ENCODE results near the gene LASP1. TPM values are rescaled to one million over a fixed set of nuclear protein-coding genes. Genes with fewer than 3 reads are reported as not detected.
"Not testable (repeated sequence)": the region's sequence is repeated elsewhere in the genome, so short reads cannot be mapped to it uniquely, and the experiment has no call there.

The LASP1 gene
- polyA plus RNA-seq, 2 donors, result 26.5 to 33.0 TPM

DNA sequence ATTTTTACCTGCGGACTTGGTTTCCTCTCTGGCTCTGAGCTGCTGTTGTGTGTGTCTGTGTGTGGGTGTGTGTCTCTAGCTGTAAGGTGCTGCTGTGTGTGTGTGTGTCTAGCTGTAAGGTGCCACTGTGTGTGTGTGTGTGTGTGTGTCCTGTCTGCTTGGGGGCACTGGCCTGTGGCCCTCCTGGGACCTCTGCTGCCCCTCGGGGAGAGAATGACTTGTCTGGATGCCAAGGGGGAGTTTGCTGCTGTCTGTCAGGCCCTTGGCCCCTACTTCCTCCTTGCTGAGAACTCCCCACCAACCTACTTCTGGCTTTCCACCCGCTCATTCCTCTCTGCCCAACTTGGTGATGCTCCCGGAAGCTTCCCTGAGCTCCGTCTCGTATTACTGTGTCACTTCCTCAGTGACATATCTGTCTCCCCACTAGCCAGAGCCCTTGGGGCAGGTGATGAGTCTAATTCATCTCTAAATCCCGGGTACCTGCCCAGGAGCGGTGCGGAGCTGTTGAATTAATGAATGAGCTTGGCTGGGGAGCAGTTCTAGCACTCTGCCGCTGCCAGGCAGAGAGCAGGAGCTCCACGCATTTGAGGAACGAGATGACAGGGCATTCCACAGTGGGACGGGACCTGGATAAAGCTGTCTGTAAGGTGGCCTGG is 52.0 kb downstream of the LASP1 start:
- Histone ChIP-seq H3K36me3 (ENCODE audit: control insufficient read depth in 2 of 2, insufficient read depth in 2 of 2, low read length in 1 of 2) (peaks cover 0 to 25% of the 10 kb centered on the region in 2 donors), H3K4me3 (ENCODE audit: low read depth in 1 of 2, low read length in 2 of 2) (no peak overlapping the region), H3K4me1 (ENCODE audit: control insufficient read depth in 2 of 2, insufficient read depth in 2 of 2, low read length in 1 of 2) (peaks cover 3 to 5% of the 10 kb centered on the region in 2 donors), H3K9me3 (ENCODE audit: control insufficient read depth in 2 of 2, insufficient read depth in 1 of 2, low read depth in 1 of 2, low read length in 1 of 2) (no peaks in the 10 kb centered on the region), H3K27me3 (ENCODE audit: control insufficient read depth in 1 of 2, insufficient read depth in 2 of 2, low read length in 2 of 2) (no peaks in the 10 kb centered on the region), H3K27ac (ENCODE audit: low read depth in 2 of 2, low read length in 1 of 2) (peak overlapping the region in 1 of 2 donors; percentile 37)
- WGBS, 2 donors, result 67 to 72% methylated on average over 13 of the region's 13 CpGs

DNA sequence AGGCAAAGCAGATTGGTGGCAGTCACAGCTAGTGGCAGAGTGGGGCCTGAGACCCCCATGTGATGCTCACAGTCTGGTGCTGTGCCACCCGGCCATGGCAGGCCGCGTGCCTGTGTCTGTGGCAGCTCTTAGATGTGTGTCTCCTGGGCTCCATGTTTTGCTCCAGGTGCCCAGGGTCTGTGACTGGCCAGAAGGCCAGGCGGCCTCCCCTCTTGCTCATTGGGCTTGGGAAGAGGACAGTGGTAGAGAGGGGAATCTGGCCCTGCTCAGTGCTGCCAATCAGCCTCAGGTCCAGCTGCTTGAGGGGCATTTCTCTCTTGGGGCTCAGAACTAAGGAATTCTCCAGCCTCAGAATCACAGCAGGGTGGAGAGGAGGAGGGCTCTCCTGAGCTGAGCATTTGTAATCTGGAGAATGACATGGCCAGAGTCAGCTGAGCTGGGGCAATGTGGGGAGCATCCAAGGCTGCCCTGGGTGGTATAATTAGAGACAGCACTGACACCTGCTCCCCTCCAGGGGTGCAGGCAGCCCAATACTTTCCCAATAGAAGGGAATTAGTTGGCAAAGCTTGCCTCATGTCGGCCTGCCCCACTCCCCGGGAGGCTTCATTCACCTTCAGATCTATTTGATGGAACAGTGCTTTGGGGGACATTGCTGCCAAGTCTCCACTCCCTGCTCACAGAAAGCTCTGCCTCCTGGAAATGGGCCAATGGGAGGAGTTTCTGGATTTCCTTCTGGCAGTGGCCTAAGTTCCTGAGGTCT is 52.9 kb downstream of the LASP1 start:
- Histone ChIP-seq H3K9me3 (ENCODE audit: control insufficient read depth in 2 of 2, insufficient read depth in 1 of 2, low read depth in 1 of 2, low read length in 1 of 2) (no peaks in the 10 kb centered on the region), H3K4me3 (ENCODE audit: low read depth in 1 of 2, low read length in 2 of 2) (no peak overlapping the region), H3K36me3 (ENCODE audit: control insufficient read depth in 2 of 2, insufficient read depth in 2 of 2, low read length in 1 of 2) (peaks cover 0 to 23% of the 10 kb centered on the region in 2 donors), H3K27me3 (ENCODE audit: control insufficient read depth in 1 of 2, insufficient read depth in 2 of 2, low read length in 2 of 2) (no peaks in the 10 kb centered on the region), H3K4me1 (ENCODE audit: control insufficient read depth in 2 of 2, insufficient read depth in 2 of 2, low read length in 1 of 2) (peaks cover 3 to 5% of the 10 kb centered on the region in 2 donors), H3K27ac (ENCODE audit: low read depth in 2 of 2, low read length in 1 of 2) (peak overlapping the region; percentile 14 to 26)
- 55 to 59% methylated on average over 6 of the region's 6 CpGs for whole genome bisulfite sequencing, 2 donors

DNA sequence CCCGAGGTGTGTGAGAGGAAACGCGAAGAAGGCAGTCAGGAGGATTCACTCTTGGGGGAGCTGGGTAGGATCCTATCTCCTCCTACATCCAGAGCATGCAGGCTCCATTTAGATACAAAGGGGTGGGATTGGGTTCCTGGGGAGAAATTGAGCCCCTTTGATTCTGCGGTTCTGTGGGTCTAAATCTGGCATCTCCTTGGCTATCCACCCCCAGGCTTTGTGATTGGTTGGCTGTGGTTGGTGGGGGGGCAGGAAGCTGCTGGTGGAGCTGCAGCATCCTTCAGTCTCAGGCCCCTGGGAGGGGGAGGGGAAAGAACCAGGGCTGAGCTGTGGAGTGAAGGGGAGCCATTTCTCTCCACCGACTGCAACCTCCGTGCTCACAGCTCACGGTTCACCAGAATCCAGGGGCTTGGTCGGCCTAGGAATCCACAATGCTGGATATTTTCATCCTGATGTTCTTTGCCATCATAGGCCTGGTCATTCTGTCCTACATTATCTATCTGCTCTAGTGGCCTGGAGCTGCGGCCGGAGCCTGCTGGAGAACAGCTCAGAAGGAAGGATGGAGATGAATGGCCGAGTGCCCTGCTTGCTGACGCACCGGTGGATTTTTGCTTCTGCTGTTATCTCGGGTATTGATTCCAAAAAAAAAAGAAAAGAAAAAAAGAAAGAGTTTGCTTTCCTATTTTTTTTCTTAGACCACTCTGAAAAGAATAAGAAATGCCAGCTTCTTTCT is 55.6 kb downstream of the LASP1 start, which contains the start of gene LASP1NB:
Gene LASP1NB (plus strand): TSS at position 352 of the 733 bp plus-strand sequence.
- Histone ChIP-seq H3K4me3 (ENCODE audit: low read depth in 1 of 2, low read length in 2 of 2) (peak within 1 kb of the TSS in 1 of 2 donors; percentile 7), H3K9me3 (ENCODE audit: control insufficient read depth in 2 of 2, insufficient read depth in 1 of 2, low read depth in 1 of 2, low read length in 1 of 2) (no peaks in the 10 kb centered on the region), H3K27ac (ENCODE audit: low read depth in 2 of 2, low read length in 1 of 2) (peak within 1 kb of the TSS; percentile 17 to 69), H3K4me1 (ENCODE audit: control insufficient read depth in 2 of 2, insufficient read depth in 2 of 2, low read length in 1 of 2) (peaks cover 3 to 5% of the 10 kb centered on the region in 2 donors), H3K36me3 (ENCODE audit: control insufficient read depth in 2 of 2, insufficient read depth in 2 of 2, low read length in 1 of 2) (no peaks in the 10 kb centered on the region), H3K27me3 (ENCODE audit: control insufficient read depth in 1 of 2, insufficient read depth in 2 of 2, low read length in 2 of 2) (no peaks in the 10 kb centered on the region)
- whole genome bisulfite sequencing, 2 donors, result 61 to 63% methylated on average over 14 of the region's 14 CpGs

DNA sequence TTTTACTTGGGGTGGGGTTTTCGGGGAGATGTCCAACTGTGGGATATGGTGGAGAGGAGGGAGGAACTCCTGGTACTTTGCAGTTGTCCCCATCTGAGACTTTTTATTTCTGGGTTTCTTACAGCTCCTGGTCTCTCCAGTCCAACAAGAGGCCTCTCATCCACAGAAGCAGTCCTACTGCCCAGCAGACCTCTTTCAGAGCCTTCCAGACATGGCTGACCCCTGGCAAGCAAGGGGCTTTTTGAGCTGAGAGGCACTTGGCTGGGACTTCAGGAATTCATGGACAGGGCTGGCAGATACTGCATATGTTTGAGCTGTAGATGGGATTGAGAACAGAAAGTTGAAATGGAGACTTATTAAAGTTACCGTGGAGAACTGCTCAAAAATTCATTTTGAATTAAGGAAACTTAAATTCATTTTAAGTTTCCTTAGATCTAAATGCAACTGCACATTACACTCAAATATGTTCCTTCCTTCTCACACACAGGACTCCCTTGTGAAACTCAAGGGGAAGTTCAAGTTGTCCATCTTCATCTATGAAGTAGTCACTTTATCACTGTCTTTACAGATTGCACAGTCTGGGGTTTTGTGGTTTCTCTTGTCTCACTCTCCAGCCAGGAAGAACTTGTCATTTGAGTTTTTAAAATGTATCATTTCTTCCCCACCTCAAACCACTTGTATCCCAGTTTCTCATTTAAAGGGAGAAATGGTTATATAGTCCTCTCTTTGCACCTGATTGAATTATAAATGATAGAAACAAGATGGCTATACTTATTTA is 56.6 kb downstream of the LASP1 start:
- 65 to 66% methylated on average over 2 of the region's 2 CpGs for WGBS, 2 donors
- Histone ChIP-seq H3K27ac (ENCODE audit: low read depth in 2 of 2, low read length in 1 of 2) (peak overlapping the region in 1 of 2 donors; percentile 69), H3K4me1 (ENCODE audit: control insufficient read depth in 2 of 2, insufficient read depth in 2 of 2, low read length in 1 of 2) (peaks cover 3 to 5% of the 10 kb centered on the region in 2 donors)

DNA sequence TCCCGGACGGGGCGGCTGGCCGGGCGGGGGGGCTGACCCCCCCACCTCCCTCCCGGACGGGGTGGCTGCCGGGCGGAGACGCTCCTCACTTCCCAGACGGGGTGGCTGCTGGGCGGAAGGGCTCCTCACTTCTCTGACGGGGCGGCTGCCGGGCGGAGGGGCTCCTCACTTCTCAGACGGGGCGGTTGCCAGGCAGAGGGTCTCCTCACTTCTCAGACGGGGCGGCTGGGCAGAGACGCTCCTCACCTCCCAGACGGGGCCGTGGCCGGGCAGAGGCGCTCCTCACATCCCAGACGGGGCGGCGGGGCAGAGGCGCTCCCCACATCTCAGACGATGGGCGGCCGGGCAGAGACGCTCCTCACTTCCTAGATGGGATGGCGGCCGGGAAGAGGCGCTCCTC is 60.9 kb downstream of the LASP1 start:
- H3K27me3 ChIP-seq (ENCODE audit: control insufficient read depth in 1 of 2, insufficient read depth in 2 of 2, low read length in 2 of 2); H3K9me3 ChIP-seq (ENCODE audit: control insufficient read depth in 2 of 2, insufficient read depth in 1 of 2, low read depth in 1 of 2, low read length in 1 of 2): not testable (repeated sequence)
- 89 to 94% methylated on average over 12 to 33 of the region's 36 CpGs for WGBS, 2 donors

More for the DNA sequence above, 56.6 kb downstream of the LASP1 start:
- Histone ChIP-seq H3K36me3 (ENCODE audit: control insufficient read depth in 2 of 2, insufficient read depth in 2 of 2, low read length in 1 of 2) (no peaks in the 10 kb centered on the region), H3K4me3 (ENCODE audit: low read depth in 1 of 2, low read length in 2 of 2) (no peak overlapping the region), H3K9me3 (ENCODE audit: control insufficient read depth in 2 of 2, insufficient read depth in 1 of 2, low read depth in 1 of 2, low read length in 1 of 2) (no peaks in the 10 kb centered on the region), H3K27me3 (ENCODE audit: control insufficient read depth in 1 of 2, insufficient read depth in 2 of 2, low read length in 2 of 2) (no peaks in the 10 kb centered on the region)

DNA sequence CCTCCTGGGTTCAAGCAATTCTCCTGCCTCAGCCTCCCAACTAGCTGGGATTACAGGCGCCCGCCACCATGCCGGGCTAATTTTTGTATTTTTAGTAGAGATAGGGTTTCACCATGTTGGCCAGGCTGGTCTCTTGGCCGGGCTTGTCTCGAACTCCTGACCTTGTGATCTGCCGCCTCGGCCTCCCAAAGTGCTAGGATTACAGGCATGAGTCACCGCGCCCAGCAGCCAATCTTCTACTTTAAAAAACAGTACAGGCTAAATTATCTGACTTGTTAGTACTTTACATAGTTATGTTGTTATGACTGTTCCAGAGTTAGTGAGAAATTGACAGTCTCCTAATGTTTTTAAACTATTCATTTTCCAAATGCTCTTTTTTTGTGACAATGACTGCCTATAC is 64.1 kb downstream of the LASP1 start:
- not testable (repeated sequence) for H3K36me3 ChIP-seq (ENCODE audit: control insufficient read depth in 2 of 2, insufficient read depth in 2 of 2, low read length in 1 of 2); H3K27ac ChIP-seq (ENCODE audit: low read depth in 2 of 2, low read length in 1 of 2); H3K4me1 ChIP-seq (ENCODE audit: control insufficient read depth in 2 of 2, insufficient read depth in 2 of 2, low read length in 1 of 2); H3K27me3 ChIP-seq (ENCODE audit: control insufficient read depth in 1 of 2, insufficient read depth in 2 of 2, low read length in 2 of 2); H3K4me3 ChIP-seq (ENCODE audit: low read depth in 1 of 2, low read length in 2 of 2); H3K9me3 ChIP-seq (ENCODE audit: control insufficient read depth in 2 of 2, insufficient read depth in 1 of 2, low read depth in 1 of 2, low read length in 1 of 2)
- WGBS, 2 donors, result 71 to 85% methylated on average over 9 of the region's 9 CpGs

More for the DNA sequence above, 60.9 kb downstream of the LASP1 start:
- H3K4me1 ChIP-seq (ENCODE audit: control insufficient read depth in 2 of 2, insufficient read depth in 2 of 2, low read length in 1 of 2); H3K4me3 ChIP-seq (ENCODE audit: low read depth in 1 of 2, low read length in 2 of 2); H3K36me3 ChIP-seq (ENCODE audit: control insufficient read depth in 2 of 2, insufficient read depth in 2 of 2, low read length in 1 of 2); H3K27ac ChIP-seq (ENCODE audit: low read depth in 2 of 2, low read length in 1 of 2): not testable (repeated sequence)

DNA sequence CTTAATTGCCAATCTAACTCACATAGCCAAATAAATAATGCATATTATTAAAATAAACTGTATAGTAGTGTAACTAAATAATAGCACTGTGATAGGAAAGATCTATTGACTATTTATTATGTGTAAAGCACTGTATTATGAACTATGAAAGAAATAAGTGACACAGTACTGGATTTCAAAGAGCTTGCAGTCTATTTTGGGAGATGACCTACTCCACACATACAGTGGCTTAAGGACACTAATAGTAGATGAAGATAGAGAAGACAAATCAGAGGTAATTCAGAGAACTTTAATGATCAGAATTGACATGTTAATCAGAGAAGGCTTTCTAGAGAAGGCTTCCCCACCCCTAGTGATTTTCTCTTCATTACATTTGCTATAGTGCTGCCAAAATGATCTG is 70.1 kb downstream of the LASP1 start:
- no peak overlapping the region for H3K27ac ChIP-seq (ENCODE audit: low read depth in 2 of 2, low read length in 1 of 2)
- H3K4me1 ChIP-seq (ENCODE audit: control insufficient read depth in 2 of 2, insufficient read depth in 2 of 2, low read length in 1 of 2), result no peaks in the 10 kb centered on the region
- H3K36me3 ChIP-seq (ENCODE audit: control insufficient read depth in 2 of 2, insufficient read depth in 2 of 2, low read length in 1 of 2), result no peaks in the 10 kb centered on the region
- no peaks in the 10 kb centered on the region for H3K9me3 ChIP-seq (ENCODE audit: control insufficient read depth in 2 of 2, insufficient read depth in 1 of 2, low read depth in 1 of 2, low read length in 1 of 2)
- H3K4me3 ChIP-seq (ENCODE audit: low read depth in 1 of 2, low read length in 2 of 2), result no peak overlapping the region
- no peaks in the 10 kb centered on the region for H3K27me3 ChIP-seq (ENCODE audit: control insufficient read depth in 1 of 2, insufficient read depth in 2 of 2, low read length in 2 of 2)

DNA sequence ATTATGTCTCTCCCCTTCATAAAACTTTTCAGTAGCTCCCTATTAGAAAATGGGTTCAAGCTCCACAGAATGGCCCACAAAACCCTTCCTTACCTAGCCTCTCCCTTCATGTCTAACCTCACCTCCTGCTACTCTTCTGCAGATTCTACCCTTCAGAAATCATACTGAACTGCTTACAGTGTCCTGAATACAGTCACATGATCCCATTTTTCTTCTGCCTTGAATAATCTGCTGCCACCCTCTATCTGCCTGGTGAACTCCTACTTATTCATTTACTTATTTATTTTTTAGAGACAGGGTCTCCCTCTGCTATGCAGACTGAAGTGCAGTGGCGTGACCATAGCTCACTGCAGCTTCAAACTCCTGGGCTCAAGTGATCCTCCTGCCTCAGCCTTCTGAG is 70.5 kb downstream of the LASP1 start:
- Histone ChIP-seq H3K36me3 (ENCODE audit: control insufficient read depth in 2 of 2, insufficient read depth in 2 of 2, low read length in 1 of 2) (no peaks in the 10 kb centered on the region), H3K9me3 (ENCODE audit: control insufficient read depth in 2 of 2, insufficient read depth in 1 of 2, low read depth in 1 of 2, low read length in 1 of 2) (no peaks in the 10 kb centered on the region), H3K4me3 (ENCODE audit: low read depth in 1 of 2, low read length in 2 of 2) (no peak overlapping the region), H3K4me1 (ENCODE audit: control insufficient read depth in 2 of 2, insufficient read depth in 2 of 2, low read length in 1 of 2) (no peaks in the 10 kb centered on the region), H3K27me3 (ENCODE audit: control insufficient read depth in 1 of 2, insufficient read depth in 2 of 2, low read length in 2 of 2) (no peaks in the 10 kb centered on the region), H3K27ac (ENCODE audit: low read depth in 2 of 2, low read length in 1 of 2) (no peak overlapping the region)
- 82 to 90% methylated on average over 1 of the region's 1 CpG for WGBS, 2 donors

DNA sequence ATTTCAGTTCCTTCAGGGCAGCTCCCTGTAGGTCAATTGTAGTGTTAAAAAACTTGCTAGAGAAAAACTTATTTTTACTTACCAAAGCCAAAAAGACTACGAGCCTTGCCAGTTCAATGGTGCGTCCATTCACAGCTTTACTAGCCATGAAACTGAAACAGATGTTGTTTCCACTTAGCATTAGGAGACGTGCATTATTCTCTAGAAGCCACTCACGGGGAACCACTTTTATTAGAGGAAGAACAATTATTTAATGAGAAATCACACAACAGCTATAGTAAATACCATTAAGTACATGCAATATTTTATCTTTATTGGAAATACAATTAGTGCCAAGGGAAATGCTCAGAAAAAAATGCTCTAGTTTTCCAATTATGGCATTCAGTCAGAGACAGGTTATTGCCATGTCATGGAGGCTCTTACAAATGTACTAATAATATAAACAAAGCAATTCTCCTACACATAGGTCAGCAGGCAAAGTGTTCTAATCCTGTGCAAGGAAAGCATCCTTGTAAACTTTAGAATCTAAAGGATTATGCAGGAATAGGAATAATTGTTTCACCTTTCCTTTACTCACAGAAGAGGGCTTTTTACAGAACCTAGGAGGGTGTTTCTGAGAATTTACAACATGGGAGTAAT is 73.0 kb downstream of the LASP1 start:
- no peaks in the 10 kb centered on the region for H3K27me3 ChIP-seq (ENCODE audit: control insufficient read depth in 1 of 2, insufficient read depth in 2 of 2, low read length in 2 of 2)
- no peak overlapping the region for H3K4me3 ChIP-seq (ENCODE audit: low read depth in 1 of 2, low read length in 2 of 2)
- H3K4me1 ChIP-seq (ENCODE audit: control insufficient read depth in 2 of 2, insufficient read depth in 2 of 2, low read length in 1 of 2), result no peaks in the 10 kb centered on the region
- 54 to 59% methylated on average over 4 of the region's 4 CpGs for WGBS, 2 donors
- H3K9me3 ChIP-seq (ENCODE audit: control insufficient read depth in 2 of 2, insufficient read depth in 1 of 2, low read depth in 1 of 2, low read length in 1 of 2), result no peaks in the 10 kb centered on the region
- H3K27ac ChIP-seq (ENCODE audit: low read depth in 2 of 2, low read length in 1 of 2), result no peak overlapping the region
- no peaks in the 10 kb centered on the region for H3K36me3 ChIP-seq (ENCODE audit: control insufficient read depth in 2 of 2, insufficient read depth in 2 of 2, low read length in 1 of 2)
